Hypothalamus (tissue), 51 donors: ENCODE data around the gene CHST14.
A peak's percentile ranks its signal among the peaks of the same experiment; 100 is the strongest.

Source experiments
- DNase-seq, 51 donors: peaks; one replicate each; lab custom pipeline; 2025; lab: John Stamatoyannopoulos, UW

CHST14 gene

DNA sequence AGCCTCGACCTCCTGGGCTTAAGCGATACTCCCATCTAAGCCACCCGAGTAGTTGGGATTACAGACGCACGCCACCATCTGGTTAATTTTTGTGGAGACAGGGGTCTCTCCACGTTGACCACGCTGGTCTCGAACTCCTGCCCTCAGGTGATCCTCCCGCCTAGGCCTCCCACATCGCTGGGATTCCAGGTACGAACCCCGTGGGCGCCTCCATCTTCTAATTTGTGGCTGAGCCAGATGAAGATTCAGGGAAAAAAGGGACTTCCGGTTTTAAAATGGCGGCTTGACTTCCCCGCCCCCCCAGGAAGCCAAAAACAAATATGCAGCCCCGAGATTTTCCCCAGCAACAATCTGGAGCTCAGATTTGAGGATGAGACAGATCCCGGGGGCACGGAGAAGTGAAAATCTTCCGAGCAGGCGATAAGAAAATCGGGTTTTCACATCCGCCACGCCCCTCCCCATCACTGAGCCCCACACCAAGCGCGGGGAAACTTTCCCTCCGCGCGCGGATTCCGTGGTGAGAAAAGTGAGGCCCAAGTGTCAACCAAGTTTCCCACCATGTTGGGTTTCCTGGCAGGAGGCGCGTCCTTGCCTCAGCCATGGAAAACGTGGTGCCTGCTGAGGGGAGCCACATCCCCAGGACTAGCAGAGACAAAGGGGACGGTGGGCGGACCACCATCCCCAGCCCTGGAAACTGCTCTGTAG is 15.4 kb downstream of the CHST14 start:
- DNase-seq = no peak

GRCh38 chr15:40487816-40488682 is 17.3 kb downstream of the CHST14 start:
- DNase-seq = no peak

DNA sequence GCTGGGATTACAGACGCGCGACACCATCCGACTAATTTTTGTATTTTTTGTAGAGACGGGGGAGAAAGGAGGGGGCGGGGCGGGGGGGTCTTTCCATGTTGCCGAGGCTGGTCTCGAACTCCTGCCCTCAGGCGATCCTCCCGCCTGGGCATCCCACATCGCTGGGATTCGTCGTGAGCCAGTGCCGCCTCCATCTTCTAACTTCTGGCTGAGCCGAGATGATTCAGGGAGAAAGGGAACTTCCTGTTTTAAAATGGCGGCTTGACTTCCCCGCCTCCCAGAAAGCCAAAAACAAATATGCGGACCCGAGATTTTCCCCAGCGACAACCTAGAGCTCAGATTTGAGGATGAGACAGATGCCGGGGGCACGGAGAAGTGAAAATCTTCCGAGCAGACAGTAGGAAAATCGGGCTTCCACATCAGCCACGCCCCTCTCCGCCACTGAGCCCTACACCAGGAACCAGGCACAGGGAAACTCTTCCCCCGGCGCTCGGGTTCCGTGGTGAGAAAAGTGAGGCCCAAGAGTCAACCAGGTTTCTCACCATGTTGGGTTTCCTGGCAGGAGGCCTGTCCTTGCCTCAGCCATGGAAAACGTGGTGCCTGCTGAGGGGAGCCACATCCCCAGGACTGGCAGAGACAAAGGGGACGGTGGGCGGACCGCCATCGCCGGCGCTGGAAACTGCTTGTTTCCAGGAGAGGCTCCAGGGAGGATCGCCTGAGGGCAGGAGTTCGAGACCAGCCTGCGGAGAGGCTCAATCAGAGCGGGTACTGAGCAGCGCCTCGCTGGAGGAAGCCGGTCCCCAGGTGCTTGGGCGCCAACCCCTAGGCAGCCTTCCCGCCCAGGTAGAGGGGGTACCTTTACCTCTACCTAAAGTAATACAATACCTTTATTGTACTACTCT is 18.7 kb downstream of the CHST14 start:
- no peak for DNase-seq

DNA sequence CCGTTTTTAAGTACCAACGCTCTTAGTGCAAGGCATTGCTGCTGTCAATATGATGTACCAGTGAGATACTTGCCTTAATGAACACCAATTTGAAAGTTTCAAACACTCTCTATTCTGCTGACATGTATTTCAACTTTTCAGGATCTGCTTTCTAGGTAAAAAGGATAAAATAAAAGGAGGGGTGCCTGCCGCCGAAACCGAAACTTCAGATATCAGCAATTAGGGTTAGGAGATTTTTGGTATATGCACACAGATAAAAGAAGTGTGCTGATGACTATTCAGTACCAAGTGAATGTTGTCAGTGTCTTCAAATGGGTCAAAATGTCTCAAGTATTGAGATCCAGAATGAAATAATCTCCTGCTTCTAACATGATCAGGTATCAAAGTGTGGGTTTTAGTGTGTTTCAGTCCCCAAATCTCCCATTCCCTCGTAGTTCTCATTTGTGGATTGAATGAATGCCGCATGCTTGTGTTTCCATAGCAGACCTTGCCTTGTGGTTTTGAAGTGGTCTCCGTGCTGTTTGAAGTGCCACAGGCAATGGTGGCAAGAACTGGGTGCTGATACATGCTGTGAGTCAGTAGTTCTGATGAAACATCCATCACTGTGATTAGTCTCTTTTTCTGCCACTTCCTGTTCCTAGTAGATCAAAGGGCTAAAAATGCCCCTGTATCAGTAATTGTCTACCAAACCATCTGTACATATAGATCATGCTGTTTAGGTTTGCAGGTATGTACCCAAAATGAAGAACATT is 22.5 kb downstream of the CHST14 start:
- DNase-seq = no peak

GRCh38 chr15:40495516-40495915 is 24.7 kb downstream of the CHST14 start:
- no peak for DNase-seq

GRCh38 chr15:40498418-40498817 is 27.6 kb downstream of the CHST14 start:
- DNase-seq = no peak

- no peak for DNase-seq
Observed at GRCh38 chr15:40498891-40499290, 28.1 kb downstream of the CHST14 start.

DNA sequence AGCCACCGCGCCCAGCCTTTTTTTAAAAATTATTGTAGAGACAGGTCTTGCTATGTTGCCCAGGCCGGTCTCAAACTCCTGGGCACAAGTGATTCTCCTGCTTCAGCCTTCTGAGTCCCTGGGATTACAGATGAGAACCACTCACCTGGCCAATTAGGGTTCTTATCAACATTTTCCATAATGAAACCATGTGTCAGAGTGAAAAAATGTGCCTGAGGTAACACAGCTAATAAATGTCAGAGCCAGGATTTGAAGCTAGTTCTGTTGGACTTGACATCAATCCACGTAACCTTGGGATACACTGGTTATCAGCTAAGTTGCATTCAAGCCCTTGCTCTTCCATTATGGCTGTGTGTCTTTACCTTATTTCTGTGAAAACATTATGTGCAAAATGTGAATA is 29.1 kb downstream of the CHST14 start:
- no peak for DNase-seq

DNA sequence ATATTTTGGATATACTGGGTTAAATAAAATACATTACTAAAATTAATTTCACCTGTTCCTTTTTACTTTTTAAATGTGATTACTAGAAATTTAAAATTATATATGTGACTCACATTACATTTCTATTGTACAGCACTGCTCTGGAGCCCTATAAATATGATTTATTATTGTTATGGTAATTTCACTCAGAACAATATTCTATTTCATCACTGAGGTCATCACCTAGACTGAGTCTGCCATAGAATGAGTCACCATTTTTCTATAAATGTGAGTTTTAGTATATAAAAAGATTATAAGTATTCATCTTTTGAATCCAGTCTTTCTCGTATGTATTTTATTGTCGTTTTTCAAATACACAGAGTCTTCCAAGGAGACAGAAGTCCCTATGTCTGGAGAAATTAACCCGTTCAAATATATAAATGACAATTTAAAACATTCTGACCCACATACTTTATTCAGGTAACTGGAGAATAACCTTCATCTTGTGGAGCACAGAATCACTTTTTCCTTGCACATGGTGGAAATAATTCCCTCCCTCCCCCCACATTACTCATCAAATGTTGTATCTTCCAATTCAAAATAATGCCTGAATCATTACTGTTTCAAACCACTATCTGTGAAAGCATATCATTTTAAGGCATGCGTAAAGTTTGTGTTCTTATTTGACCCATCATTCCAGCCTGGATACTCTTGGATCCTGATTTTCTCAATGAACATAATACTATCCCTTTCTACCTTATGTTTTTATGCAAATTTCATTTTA is 30.0 kb downstream of the CHST14 start:
- DNase-seq = no peak

DNA sequence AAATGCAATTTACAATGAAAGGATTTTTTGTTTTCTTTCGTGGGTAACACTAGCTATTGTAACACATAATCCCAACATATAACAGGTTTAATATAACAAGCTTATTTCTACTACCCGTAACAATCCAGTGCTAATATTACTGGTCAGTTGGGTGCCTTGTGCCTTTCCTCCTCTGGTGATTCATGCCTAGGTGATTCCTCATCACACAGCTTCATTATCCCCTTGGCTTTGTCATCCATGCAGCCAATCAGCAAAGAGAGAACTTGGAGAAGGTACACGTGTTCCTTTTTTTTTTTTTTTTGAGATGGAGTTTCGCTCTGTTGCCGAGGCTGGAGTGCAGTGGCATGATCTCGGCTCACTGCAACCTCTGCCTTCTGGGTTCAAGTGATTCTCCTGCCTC is 30.7 kb downstream of the CHST14 start:
- DNase-seq = no peak

DNA sequence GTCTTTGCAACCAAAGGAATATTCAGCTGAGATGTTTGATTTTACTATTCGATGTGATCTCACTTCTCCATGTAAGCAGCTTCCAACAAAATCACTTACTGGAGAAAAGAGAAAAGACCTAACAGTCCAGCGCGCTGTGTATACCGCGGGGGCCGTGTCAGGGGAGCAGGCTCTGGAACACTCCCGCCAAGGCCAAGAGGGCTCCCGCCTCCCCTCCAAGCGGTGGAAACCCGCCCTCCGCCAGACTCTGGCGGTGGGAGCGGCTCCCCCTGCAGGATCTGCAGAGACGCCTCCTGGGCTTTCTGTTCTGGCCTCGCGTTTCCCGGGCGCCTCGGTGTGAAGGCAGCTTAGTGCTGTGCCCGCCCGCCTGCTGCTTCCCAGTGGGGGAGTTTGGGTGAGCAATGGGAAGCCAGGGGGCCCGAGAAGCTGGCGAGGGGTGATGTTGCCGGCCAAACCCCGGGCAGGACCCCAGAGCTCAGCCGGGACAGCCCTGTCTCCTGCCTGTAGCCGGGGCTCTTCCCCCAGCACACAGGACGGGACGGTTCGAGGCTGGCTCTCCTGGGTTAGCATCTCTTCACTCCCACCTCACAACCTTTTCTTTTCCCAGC is 36.3 kb downstream of the CHST14 start:
- DNase-seq = peak in 45 of 51 donors; percentile 8 to 82 (median 55)

DNA sequence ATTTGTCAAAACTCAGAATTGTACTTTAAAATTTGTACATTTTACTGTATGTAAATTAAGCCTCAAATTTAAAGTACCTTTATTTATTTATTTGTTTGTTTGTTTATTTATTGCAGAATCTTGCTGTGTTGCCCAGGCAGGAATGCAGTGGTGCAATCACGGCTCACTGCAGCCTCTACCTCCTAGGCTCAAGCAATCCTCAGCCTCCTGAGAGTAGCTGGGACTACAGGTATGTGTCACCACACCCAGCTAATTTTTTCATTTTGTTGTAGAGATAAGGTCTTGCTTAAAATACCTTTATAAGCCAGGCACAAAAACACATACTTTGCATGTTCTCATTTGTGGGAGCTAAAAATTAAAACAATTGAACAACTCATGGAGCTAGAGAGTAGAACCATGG is 37.4 kb downstream of the CHST14 start:
- no peak for DNase-seq

GRCh38 chr15:40510201-40510600 is 39.4 kb downstream of the CHST14 start:
- no peak for DNase-seq

GRCh38 chr15:40511093-40511471 is 40.3 kb downstream of the CHST14 start:
- peak in 6 of 51 donors; percentile 15 to 34 (median 22) for DNase-seq

DNA sequence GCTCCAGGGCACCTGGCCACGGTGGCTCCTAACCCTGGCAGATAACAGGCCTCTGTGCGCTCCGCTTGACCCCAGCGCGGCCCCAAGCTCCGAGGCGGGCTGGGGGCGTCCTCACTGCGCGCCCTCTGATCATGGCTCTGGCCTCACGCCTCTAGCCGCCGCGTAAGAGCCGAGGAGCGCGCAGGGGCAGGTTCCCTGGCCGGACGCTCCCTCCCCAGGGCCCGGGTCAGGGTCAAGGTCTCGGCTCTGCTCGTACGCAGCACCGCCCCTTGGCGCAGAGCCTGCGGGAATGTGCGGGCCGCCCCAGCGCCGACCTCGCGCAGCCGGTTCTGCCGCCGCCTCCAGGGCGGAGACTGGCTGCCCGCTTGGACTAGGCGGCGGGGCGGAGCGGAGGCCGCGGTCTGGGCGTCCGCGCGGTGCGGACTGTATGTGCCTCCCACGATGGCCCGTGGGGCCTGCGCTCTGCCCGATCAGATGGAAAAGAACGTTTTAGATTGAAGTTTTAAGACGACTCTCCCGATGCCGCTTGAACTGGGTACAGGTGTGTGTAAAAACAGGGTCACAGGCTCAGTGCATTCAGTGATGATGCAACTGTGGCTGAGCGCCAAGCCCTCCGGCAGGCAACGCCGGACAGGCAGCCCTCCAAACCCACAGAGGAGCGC is 40.8 kb downstream of the CHST14 start:
- peak in 33 of 51 donors; percentile 2 to 56 (median 27) for DNase-seq

DNA sequence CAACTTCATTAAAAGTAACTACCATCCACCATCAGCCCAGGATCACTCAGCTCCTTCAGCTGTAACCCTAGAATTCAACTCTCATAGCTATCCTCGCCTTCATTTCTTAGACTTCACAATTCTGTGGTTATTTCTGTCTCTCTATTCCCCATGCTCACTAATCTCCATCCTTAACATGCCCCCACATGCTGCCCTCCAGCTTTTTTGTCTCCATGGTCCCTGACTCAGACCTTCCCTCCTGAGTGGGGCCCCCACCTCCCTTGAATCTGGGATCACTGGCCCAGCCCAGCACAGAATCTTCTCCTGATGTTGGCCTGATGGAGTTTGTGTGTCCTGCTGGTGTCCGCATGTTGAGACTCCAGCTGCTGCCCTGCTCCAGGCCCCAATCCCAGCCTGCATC is 41.7 kb downstream of the CHST14 start:
- no peak for DNase-seq

- no peak for DNase-seq
Observed at GRCh38 chr15:40513609-40514008, 42.8 kb downstream of the CHST14 start.

- no peak for DNase-seq
Observed at GRCh38 chr15:40516322-40516721, 45.5 kb downstream of the CHST14 start.
